IMR-90 (cell line): ENCODE data around the gene COIL. TPM values are rescaled to one million over a fixed set of nuclear protein-coding genes. Genes with fewer than 3 reads are reported as not detected.

ENCODE experiments used
- ATAC-seq: fragments of 200-7000 bp; cut with Tn5 transposase; 2 replicates; pipeline ENCODE4 v1.9.1; 2020; ENCODE audit warnings: low read depth, mild to moderate bottlenecking, moderate library complexity
- BruUV-seq: library from RNA; stranded (reverse); fragments of 400-500 nt; replicated peaks from 2 replicates; lab custom pipeline; 2021; lab: Mats Ljungman, UMichigan
- CTCF ChIA-PET: fragments of 300-600 bp; formaldehyde crosslinking; extraction: SDS; loops from one replicate; lab custom pipeline; 2021; ENCODE audit warnings: antibody characterized with exemption; lab: Yijun Ruan, JAX
- POLR2A ChIA-PET: fragments of 300-600 bp; sonication (Branson Sonifier 250); formaldehyde crosslinking; loops from one replicate; lab custom pipeline; 2022; ENCODE audit warnings: antibody characterized with exemption; ENCODE audit not compliant: unreplicated experiment; lab: Charles Lee
- DNase-seq: peaks from one replicate; pipeline ENCODE4 v3.0.0; 2013
- H2AFZ ChIP-seq: replicated peaks from 2 replicates; pipeline ENCODE3; 2013; ENCODE audit warnings: low read length, mild to moderate bottlenecking; ENCODE audit not compliant: poor library complexity
- H2AK5ac ChIP-seq: 2 replicates; pipeline ENCODE4 v1.6.1; 2013; ENCODE audit warnings: low read depth, low read length, inconsistent platforms
- H2AK9ac ChIP-seq: replicated peaks from 2 replicates; pipeline ENCODE3; 2013; ENCODE audit warnings: mild to moderate bottlenecking, low read depth, low read length, moderate library complexity; ENCODE audit not compliant: poor library complexity
- H2BK120ac ChIP-seq: 2 replicates; pipeline ENCODE4 v1.6.1; 2013; ENCODE audit warnings: low read depth, low read length, inconsistent platforms
- H2BK15ac ChIP-seq: 3 replicates; pipeline ENCODE4 v1.6.1; 2013; ENCODE audit warnings: low read depth, low read length, inconsistent platforms
- H2BK20ac ChIP-seq: 2 replicates; pipeline ENCODE4 v1.6.1; 2013; ENCODE audit warnings: low read depth, mild to moderate bottlenecking, inconsistent platforms, low read length, moderate library complexity
- H2BK5ac ChIP-seq: 2 replicates; pipeline ENCODE4 v1.6.1; 2013; ENCODE audit warnings: mild to moderate bottlenecking, low read depth, low read length, inconsistent platforms; ENCODE audit not compliant: poor library complexity, severe bottlenecking
- H3K14ac ChIP-seq: replicated peaks from 2 replicates; pipeline ENCODE4 v1.6.1; 2013; ENCODE audit warnings: low read depth, low read length, inconsistent platforms
- H3K18ac ChIP-seq: 2 replicates; pipeline ENCODE4 v1.6.1; 2013; ENCODE audit warnings: low read depth, low read length, control low read depth
- H3K23ac ChIP-seq: 2 replicates; pipeline ENCODE4 v1.6.1; 2013; ENCODE audit warnings: low read depth, low read length, inconsistent platforms
- H3K27ac ChIP-seq: 2 replicates; pipeline ENCODE4 v1.5.1; 2013; ENCODE audit warnings: mild to moderate bottlenecking, control low read depth, low read length; ENCODE audit not compliant: insufficient read depth
- H3K27me3 ChIP-seq: 2 replicates; pipeline ENCODE4 v1.6.1; 2013; ENCODE audit warnings: low read length; ENCODE audit not compliant: control insufficient read depth, insufficient read depth
- H3K36me3 ChIP-seq: 2 replicates; pipeline ENCODE4 v1.6.1; 2013; ENCODE audit warnings: low read length, mixed read lengths; ENCODE audit not compliant: control insufficient read depth, insufficient read depth
- H3K4ac ChIP-seq: 2 replicates; pipeline ENCODE4 v1.6.1; 2013; ENCODE audit warnings: low read depth, low read length, inconsistent platforms
- H3K4me1 ChIP-seq: 2 replicates; pipeline ENCODE4 v1.6.1; 2013; ENCODE audit warnings: low read length, mixed read lengths; ENCODE audit not compliant: control insufficient read depth, insufficient read depth
- H3K4me2 ChIP-seq: 2 replicates; pipeline ENCODE4 v1.6.1; 2013; ENCODE audit warnings: low read depth, mild to moderate bottlenecking, control low read depth, low read length, moderate library complexity
- H3K4me3 ChIP-seq: 2 replicates; pipeline ENCODE4 v1.5.1; 2013; ENCODE audit warnings: low read depth, mild to moderate bottlenecking, control low read depth, low read length, moderate library complexity; ENCODE audit not compliant: insufficient read depth
- H3K56ac ChIP-seq: 2 replicates; pipeline ENCODE4 v1.6.1; 2013; ENCODE audit warnings: low read length, inconsistent platforms; ENCODE audit not compliant: insufficient read depth; ENCODE audit errors: extremely low read depth
- H3K79me1 ChIP-seq, 2 experiments: 2 replicates each; pipeline ENCODE4 v1.6.1; 2013; ENCODE audit warnings: low read length in 2 of 2, inconsistent platforms in 1 of 2, low read depth in 1 of 2
- H3K9ac ChIP-seq: 2 replicates; pipeline ENCODE4 v1.6.1; 2013; ENCODE audit warnings: low read depth, low read length, control low read depth
- H3K9me1 ChIP-seq: 2 replicates; pipeline ENCODE4 v1.6.1; 2013; ENCODE audit warnings: low read length, inconsistent platforms; ENCODE audit not compliant: insufficient read depth
- H3K9me3 ChIP-seq: 2 replicates; pipeline ENCODE4 v1.6.1; 2013; ENCODE audit warnings: low read length; ENCODE audit not compliant: control insufficient read depth, insufficient read depth
- H4K20me1 ChIP-seq: 2 replicates; pipeline ENCODE4 v1.6.1; 2013; ENCODE audit warnings: low read length, inconsistent platforms; ENCODE audit not compliant: insufficient read depth
- H4K5ac ChIP-seq: 2 replicates; pipeline ENCODE4 v1.6.1; 2013; ENCODE audit warnings: mild to moderate bottlenecking, low read depth, low read length, control low read depth
- H4K8ac ChIP-seq, 2 experiments: 2 replicates each; pipeline ENCODE4 v1.6.1; 2013; ENCODE audit warnings: low read depth in 2 of 2, low read length in 2 of 2, control low read depth in 1 of 2, inconsistent platforms in 1 of 2
- H4K91ac ChIP-seq: 2 replicates; pipeline ENCODE4 v1.6.1; 2013; ENCODE audit warnings: low read depth, low read length, inconsistent platforms; ENCODE audit not compliant: insufficient read depth
- CEBPB ChIP-seq: IDR thresholded peaks from 2 replicates; pipeline ENCODE4 v1.6.1; 2012; ENCODE audit warnings: low read depth, low read length, improper control_type of control experiment
- CHD1 ChIP-seq: IDR thresholded peaks from 2 replicates; pipeline ENCODE4 v1.6.1; 2012; ENCODE audit warnings: low read depth, low read length, improper control_type of control experiment
- CTCF ChIP-seq: conservative IDR thresholded peaks from 2 replicates; pipeline ENCODE4 v1.5.1; 2012; ENCODE audit warnings: mild to moderate bottlenecking, low read depth, low read length, improper control_type of control experiment
- ELK1 ChIP-seq: fragments of 150-350 bp; IDR thresholded peaks from 2 replicates; pipeline ENCODE4 v1.6.1; 2016; ENCODE audit warnings: low read depth, mild to moderate bottlenecking, low read length, moderate library complexity, borderline replicate concordance
- FOS ChIP-seq: fragments of 150-350 bp; IDR thresholded peaks from 2 replicates; pipeline ENCODE4 v1.6.1; 2016; ENCODE audit warnings: low read depth, low read length
- MAFK ChIP-seq: IDR thresholded peaks from 2 replicates; pipeline ENCODE4 v1.6.1; 2012; ENCODE audit warnings: low read depth, low read length, improper control_type of control experiment
- MAZ ChIP-seq: IDR thresholded peaks from 2 replicates; pipeline ENCODE4 v1.6.1; 2012; ENCODE audit warnings: low read depth, mild to moderate bottlenecking, low read length, improper control_type of control experiment, moderate library complexity, borderline replicate concordance
- MXI1 ChIP-seq: IDR thresholded peaks from 2 replicates; pipeline ENCODE4 v1.6.1; 2012; ENCODE audit warnings: low read depth, mild to moderate bottlenecking, low read length, moderate library complexity, borderline replicate concordance
- NFE2L2 ChIP-seq: fragments of 150-350 bp; IDR thresholded peaks from 2 replicates; pipeline ENCODE4 v1.6.1; 2016; ENCODE audit warnings: low read depth, mild to moderate bottlenecking, low read length
- POLR2A ChIP-seq: IDR thresholded peaks from 2 replicates; pipeline ENCODE4 v1.6.1; 2012; ENCODE audit warnings: mild to moderate bottlenecking, low read depth, low read length
- RAD21 ChIP-seq: IDR thresholded peaks from 2 replicates; pipeline ENCODE4 v1.6.1; 2012; ENCODE audit warnings: low read length, improper control_type of control experiment
- RCOR1 ChIP-seq: IDR thresholded peaks from 2 replicates; pipeline ENCODE4 v1.6.1; 2012; ENCODE audit warnings: mild to moderate bottlenecking, low read length, improper control_type of control experiment; ENCODE audit not compliant: insufficient replicate concordance
- RFX5 ChIP-seq: IDR thresholded peaks from 2 replicates; pipeline ENCODE4 v1.8.0; 2012; ENCODE audit warnings: low read depth, mild to moderate bottlenecking, low read length, moderate library complexity
- SMC3 ChIP-seq: fragments of 150-350 bp; IDR thresholded peaks from 2 replicates; pipeline ENCODE4 v1.6.1; 2016; ENCODE audit warnings: low read depth, mild to moderate bottlenecking, antibody characterized with exemption, low read length, moderate library complexity
- USF2 ChIP-seq: fragments of 150-350 bp; IDR thresholded peaks from 2 replicates; pipeline ENCODE4 v1.6.1; 2017; ENCODE audit warnings: mild to moderate bottlenecking, antibody characterized with exemption, low read length, low read depth
- WGBS, 2 experiments: methylation state at CpG; one replicate each; pipeline versions ENCODE4 v1.1.5 to v1.1.7; 2013; ENCODE audit warnings: missing lambda C conversion rate in 2 of 2; ENCODE audit not compliant: insufficient read length in 1 of 2; ENCODE audit errors: extremely low coverage in 2 of 2; 5-methylcytosine and 5-hydroxymethylcytosine counted together
- dilution Hi-C: fragments of 300-500 bp; cut with HindIII; formaldehyde crosslinking; loops from one replicate; pipeline ENCODE4 v1.14.3; 2018; ENCODE audit warnings: low sequenced_read_pairs; ENCODE audit not compliant: unreplicated experiment
- in situ Hi-C: fragments of 300-500 bp; cut with MboI; formaldehyde crosslinking; loops from 3 replicates; pipeline ENCODE4 v1.14.3; 2019; ENCODE audit warnings: low sequenced_read_pairs, inconsistent platforms, mixed read lengths
- intact Hi-C: fragments of 100-400 bp; cut with micrococcal nuclease; formaldehyde crosslinking; loops from 2 replicates; pipeline ENCODE4 v1.10.0; 2022
- polyA plus RNA-seq, 3 experiments: library from polyadenylated mRNA; depleted of rRNA; stranded (reverse); fragments of >200 nt; gene quantifications; 2 replicates each; pipeline ENCODE4 v1.2.3, GENCODE V29; 2012; ENCODE audit warnings: low replicate concordance in 1 of 3
- total RNA-seq: library from RNA; depleted of rRNA; stranded (reverse); fragments of >200 nt; gene quantifications from 2 replicates; pipeline ENCODE4 v1.2.3, GENCODE V29; 2012

COIL gene
- total and polyA plus RNA-seq, 2 of the 4 experiments (the other 2 are of a cell fraction): 5.2 to 13.3 TPM

- Histone ChIP-seq H3K23ac (no peak overlapping the region), H3K18ac (no peak overlapping the region), H3K9me3 (no peaks in the 10 kb centered on the region), H4K5ac (no peak overlapping the region), H2AFZ (no peak overlapping the region), H4K8ac (no peak overlapping the region), H3K4ac (no peak overlapping the region), H3K4me2 (no peak overlapping the region), H3K79me1 (no peaks in the 10 kb centered on the region), H2AK5ac (no peak overlapping the region), H3K14ac (no peak overlapping the region), H2AK9ac (no peak overlapping the region), H2BK120ac (no peak overlapping the region), H2BK15ac (no peak overlapping the region), H3K9ac (no peak overlapping the region), H3K27me3 (peaks cover 3% of the 10 kb centered on the region; the same call in 1 of the 2 replicates), H3K27ac (no peak overlapping the region), H3K36me3 (no peaks in the 10 kb centered on the region), H4K20me1 (no peaks in the 10 kb centered on the region), H4K91ac (no peak overlapping the region), H3K4me1 (no peaks in the 10 kb centered on the region), H3K4me3 (no peak overlapping the region), H3K56ac (no peak overlapping the region), H3K9me1 (no peaks in the 10 kb centered on the region), H2BK20ac (no peak overlapping the region), H2BK5ac (no peak overlapping the region)
- DNase-seq: no peak
- ATAC-seq: no peak
- in situ Hi-C loops: no loop called here
- TF ChIP-seq FOS (no peak), RCOR1 (no peak), CTCF (no peak), RAD21 (no peak), MXI1 (no peak), NFE2L2 (no peak), USF2 (no peak), CHD1 (no peak), CEBPB (no peak), RFX5 (no peak), POLR2A (no peak), ELK1 (no peak), SMC3 (no peak), MAZ (no peak), MAFK (no peak)
- WGBS, 2 experiments: no CpG with 5 or more reads among the region's 2 CpGs
- BruUV-seq: no TSS peak
- intact Hi-C loops: no loop called here
- dilution Hi-C loops: no loop called here
- ChIA-PET CTCF (no interaction called here), POLR2A (no interaction called here)
Observed at GRCh38 chr17:57008958-57009357, 48.1 kb upstream of the COIL start.
